SU-DHL-6 (cell line): ENCODE results near the gene RASA3.

ENCODE experiments used
- H2AFZ ChIP-seq: fragments of 200-600 bp; sonication (generic); 2 replicates; pipeline ENCODE4 v1.6.1; 2014; ENCODE audit warnings: low read depth, mild to moderate bottlenecking, moderate library complexity, mixed read lengths, antibody characterized with exemption, low read length; ENCODE audit not compliant: severe bottlenecking
- H3F3A ChIP-seq: fragments of 200-600 bp; shearing (Covaris generic); 2 replicates; pipeline ENCODE4 v1.6.0; 2016; ENCODE audit warnings: antibody characterized with exemption, mild to moderate bottlenecking; ENCODE audit not compliant: insufficient read depth
- H3K27ac ChIP-seq: fragments of 200-600 bp; sonication (generic); 2 replicates; pipeline ENCODE4 v1.5.1; 2016; ENCODE audit warnings: low read depth, mild to moderate bottlenecking, low read length, moderate library complexity, mixed read lengths
- H3K27me3 ChIP-seq: fragments of 200-600 bp; sonication (generic), shearing (Covaris generic); 2 replicates; pipeline ENCODE4 v1.6.0; 2014; ENCODE audit warnings: mild to moderate bottlenecking, low read length
- H3K36me3 ChIP-seq: fragments of 200-600 bp; sonication (generic); 2 replicates; pipeline ENCODE4 v1.6.1; 2014; ENCODE audit warnings: mild to moderate bottlenecking, low read length, mixed read lengths
- H3K4me2 ChIP-seq: fragments of 300-600, 200-600 bp; shearing (Covaris generic), sonication (generic); 2 replicates; pipeline ENCODE4 v1.6.0; 2014; ENCODE audit warnings: low read length, low read depth, mild to moderate bottlenecking; ENCODE audit not compliant: poor library complexity, severe bottlenecking
- H3K4me3 ChIP-seq: fragments of 200-600 bp; sonication (generic); 2 replicates; pipeline ENCODE4 v1.5.1; 2014; ENCODE audit warnings: antibody characterized with exemption, low read length, mild to moderate bottlenecking, mixed read lengths; ENCODE audit not compliant: insufficient read depth, poor library complexity, severe bottlenecking
- H3K79me2 ChIP-seq: fragments of 200-600 bp; sonication (generic); 2 replicates; pipeline ENCODE4 v1.6.1; 2014; ENCODE audit warnings: mild to moderate bottlenecking, low read length, moderate library complexity; ENCODE audit not compliant: insufficient read depth
- H3K9ac ChIP-seq: fragments of 200-600 bp; sonication (generic); 2 replicates; pipeline ENCODE4 v1.7.0; 2014; ENCODE audit warnings: mild to moderate bottlenecking, low read length
- H3K9me2 ChIP-seq: fragments of 200-600 bp; sonication (generic); replicated peaks from 2 replicates; pipeline ENCODE4 v1.6.1; 2014; ENCODE audit warnings: low read length; ENCODE audit not compliant: insufficient read depth
- H3K9me3 ChIP-seq: fragments of 200-600 bp; sonication (generic); 2 replicates; pipeline ENCODE4 v1.6.1; 2014; ENCODE audit warnings: low read length, mixed read lengths; ENCODE audit not compliant: insufficient read depth
- H4K20me1 ChIP-seq: fragments of 200-600 bp; sonication (generic); 2 replicates; pipeline ENCODE4 v1.6.1; 2014; ENCODE audit warnings: low read depth, mild to moderate bottlenecking, antibody characterized with exemption, low read length, moderate library complexity, mixed read lengths
- EZH2phosphoT487 ChIP-seq: fragments of 200-600 bp; sonication (generic), shearing (Covaris generic); conservative IDR thresholded peaks from 2 replicates; pipeline ENCODE4 v1.6.1; 2018; ENCODE audit warnings: mild to moderate bottlenecking, antibody characterized with exemption, low read length, moderate library complexity, mixed read lengths
- TF ChIP-seq, protein P1 (sequence below): fragments of 200-600 bp; sonication (generic); IDR thresholded peaks from one replicate; pipeline ENCODE4 v1.5.1; 2017; ENCODE audit warnings: antibody characterized with exemption, mild to moderate bottlenecking, low read length, moderate library complexity; ENCODE audit not compliant: insufficient read depth, poor library complexity, severe bottlenecking

RASA3 gene

DNA sequence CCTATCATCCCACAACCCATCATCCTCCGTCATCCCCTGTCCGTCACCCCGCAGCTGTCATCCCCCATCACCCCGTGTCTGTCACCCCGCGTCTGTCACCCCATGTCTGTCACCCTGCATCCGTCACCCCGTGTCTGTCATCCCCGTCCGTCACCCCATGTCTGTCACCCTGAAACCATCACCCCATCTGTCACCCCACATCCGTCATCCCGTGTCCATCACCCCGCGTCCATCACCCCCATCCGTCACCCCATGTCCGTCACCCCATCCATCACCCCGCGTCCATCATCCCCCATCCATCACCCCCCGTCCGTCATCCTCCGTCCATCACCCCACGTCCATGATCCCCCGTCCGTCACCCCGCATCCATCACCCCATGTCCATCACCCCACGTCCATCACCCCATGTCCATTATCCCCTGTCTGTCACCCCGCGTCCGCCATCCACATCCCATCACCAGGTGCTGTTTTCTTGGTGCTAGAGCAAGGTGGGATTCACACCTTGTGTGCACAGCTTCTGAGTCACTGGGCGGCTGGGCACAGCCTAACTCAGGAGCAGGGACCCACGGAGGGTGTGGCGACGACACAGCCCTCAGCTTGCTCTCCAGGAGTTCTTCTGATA lies 24.2 kb downstream of the RASA3 start:
- Histone ChIP-seq H4K20me1 (no peaks in the 10 kb centered on the region), H3K4me2 (no peak overlapping the region), H3K9ac (no peak overlapping the region), H3K36me3 (no peaks in the 10 kb centered on the region), H3K9me2 (no peaks in the 10 kb centered on the region), H3K9me3 (no peaks in the 10 kb centered on the region), H3K27ac (no peak overlapping the region), H3F3A (no peaks in the 10 kb centered on the region), H3K27me3 (no peaks in the 10 kb centered on the region), H3K79me2 (no peaks in the 10 kb centered on the region), H2AFZ (no peak overlapping the region), H3K4me3 (no peak overlapping the region)
- TF ChIP-seq, protein P1, sequence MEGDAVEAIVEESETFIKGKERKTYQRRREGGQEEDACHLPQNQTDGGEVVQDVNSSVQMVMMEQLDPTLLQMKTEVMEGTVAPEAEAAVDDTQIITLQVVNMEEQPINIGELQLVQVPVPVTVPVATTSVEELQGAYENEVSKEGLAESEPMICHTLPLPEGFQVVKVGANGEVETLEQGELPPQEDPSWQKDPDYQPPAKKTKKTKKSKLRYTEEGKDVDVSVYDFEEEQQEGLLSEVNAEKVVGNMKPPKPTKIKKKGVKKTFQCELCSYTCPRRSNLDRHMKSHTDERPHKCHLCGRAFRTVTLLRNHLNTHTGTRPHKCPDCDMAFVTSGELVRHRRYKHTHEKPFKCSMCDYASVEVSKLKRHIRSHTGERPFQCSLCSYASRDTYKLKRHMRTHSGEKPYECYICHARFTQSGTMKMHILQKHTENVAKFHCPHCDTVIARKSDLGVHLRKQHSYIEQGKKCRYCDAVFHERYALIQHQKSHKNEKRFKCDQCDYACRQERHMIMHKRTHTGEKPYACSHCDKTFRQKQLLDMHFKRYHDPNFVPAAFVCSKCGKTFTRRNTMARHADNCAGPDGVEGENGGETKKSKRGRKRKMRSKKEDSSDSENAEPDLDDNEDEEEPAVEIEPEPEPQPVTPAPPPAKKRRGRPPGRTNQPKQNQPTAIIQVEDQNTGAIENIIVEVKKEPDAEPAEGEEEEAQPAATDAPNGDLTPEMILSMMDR, result no peak
- TF ChIP-seq EZH2phosphoT487, result no peak

DNA sequence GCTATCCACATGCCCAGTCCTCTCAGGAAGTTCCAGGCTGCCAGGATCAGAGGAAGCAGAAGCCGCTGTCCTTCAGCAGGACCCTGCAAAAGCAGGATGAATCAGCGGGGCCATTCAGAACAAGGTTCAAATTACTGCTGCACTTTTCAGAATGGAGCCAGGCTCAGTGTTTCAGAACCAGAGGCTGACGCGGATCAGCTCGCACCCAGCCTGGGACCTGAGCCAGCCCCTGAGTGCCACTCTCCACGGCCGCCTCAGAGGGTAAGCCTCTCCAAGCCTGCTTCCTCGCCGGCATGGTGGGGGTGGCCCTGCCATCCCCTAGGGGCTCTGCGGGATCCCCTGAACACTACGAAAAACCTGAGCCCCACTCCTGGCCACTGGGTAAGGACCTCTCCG lies 24.7 kb downstream of the RASA3 start:
- Histone ChIP-seq H3K79me2 (no peaks in the 10 kb centered on the region), H4K20me1 (no peaks in the 10 kb centered on the region)

DNA sequence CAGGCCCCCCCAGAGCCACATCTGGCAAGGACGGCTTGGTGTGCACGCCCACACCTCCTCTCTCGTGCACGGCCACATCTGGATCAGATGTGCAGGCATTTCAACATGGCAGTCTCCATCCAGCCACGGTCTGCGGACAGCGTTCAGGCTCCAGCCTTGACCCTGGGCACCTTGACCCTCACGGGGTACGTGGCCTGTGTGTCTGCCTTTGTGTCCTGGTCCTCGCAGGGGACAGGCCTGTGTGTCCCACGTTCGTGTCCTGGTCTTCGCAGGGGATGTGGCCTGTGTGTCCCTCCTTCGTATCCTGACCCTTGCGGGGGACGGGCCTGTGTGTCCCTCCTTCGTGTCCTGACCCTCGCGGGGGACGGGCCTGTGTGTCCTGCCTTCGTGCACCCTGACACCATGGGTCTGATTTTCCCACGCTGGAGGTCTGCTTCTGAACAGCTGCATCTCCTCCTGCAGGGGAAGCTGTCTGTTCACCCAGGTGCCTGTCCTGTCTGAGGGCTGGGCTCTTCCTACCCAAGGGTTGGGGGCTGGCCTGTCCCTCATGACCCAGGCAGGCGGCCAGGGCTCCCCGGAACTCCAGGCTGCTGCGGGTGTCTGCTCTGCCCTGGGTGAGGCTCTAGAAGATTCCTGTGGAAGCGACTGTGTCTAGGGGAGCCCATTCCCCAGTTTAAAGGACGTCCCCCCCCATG lies 25.3 kb downstream of the RASA3 start:
- H3K9me2 ChIP-seq, result no peaks in the 10 kb centered on the region
- H2AFZ ChIP-seq, result no peak overlapping the region
- no peaks in the 10 kb centered on the region for H3K36me3 ChIP-seq
- H3K79me2 ChIP-seq, result no peaks in the 10 kb centered on the region
- no peaks in the 10 kb centered on the region for H3F3A ChIP-seq
- no peak overlapping the region for H3K9ac ChIP-seq
- H3K27ac ChIP-seq, result no peak overlapping the region
- H3K4me2 ChIP-seq, result no peak overlapping the region
- no peaks in the 10 kb centered on the region for H3K27me3 ChIP-seq
- no peak overlapping the region for H3K4me3 ChIP-seq
- TF ChIP-seq EZH2phosphoT487, result no peak
- TF ChIP-seq, protein P1, result no peak
- H3K9me3 ChIP-seq, result no peaks in the 10 kb centered on the region
- no peaks in the 10 kb centered on the region for H4K20me1 ChIP-seq

More for the DNA sequence above, 24.7 kb downstream of the RASA3 start:
- no peak overlapping the region for H3K9ac ChIP-seq
- no peaks in the 10 kb centered on the region for H3K36me3 ChIP-seq
- H3K27ac ChIP-seq, result no peak overlapping the region
- H3F3A ChIP-seq, result no peaks in the 10 kb centered on the region
- H3K27me3 ChIP-seq, result no peaks in the 10 kb centered on the region
- H3K9me2 ChIP-seq, result no peaks in the 10 kb centered on the region
- TF ChIP-seq EZH2phosphoT487, result no peak
- TF ChIP-seq, protein P1, result no peak
- H3K4me2 ChIP-seq, result no peak overlapping the region
- no peak overlapping the region for H2AFZ ChIP-seq
- no peak overlapping the region for H3K4me3 ChIP-seq
- no peaks in the 10 kb centered on the region for H3K9me3 ChIP-seq
